ENCODE data around the gene CTNNA2. TPM values are rescaled to one million over a fixed set of nuclear protein-coding genes. Genes with fewer than 3 reads are reported as not detected.
"Not testable (repeated sequence)": the region's sequence is repeated elsewhere in the genome, so short reads cannot be mapped to it uniquely, and the experiment has no call there.

The CTNNA2 gene
- total RNA-seq, 2 experiments from 2014 or later = not detected

- no peak for DNase-seq
- no peaks in the 10 kb centered on the region for H3K36me3 Mint-ChIP-seq (ENCODE audit: low read depth)
- no peak overlapping the region for H3K4me3 Mint-ChIP-seq
- H3K4me1 Mint-ChIP-seq = no peaks in the 10 kb centered on the region
- H3K27me3 Mint-ChIP-seq = no peaks in the 10 kb centered on the region
- POLR2A ChIA-PET = no interaction called here
- CTCF ChIA-PET = no interaction called here
- no peaks in the 10 kb centered on the region for H3K9me3 Mint-ChIP-seq
- H3K27ac Mint-ChIP-seq = no peak overlapping the region
Measured at GRCh38 chr2:80075719-80076118, 562.9 kb downstream of the CTNNA2 start.

- H3K9me3 Mint-ChIP-seq = no peaks in the 10 kb centered on the region
- DNase-seq = no peak
- POLR2A ChIA-PET = no interaction called here
- no peak overlapping the region for H3K27ac Mint-ChIP-seq
- CTCF ChIA-PET = no interaction called here
- H3K4me3 Mint-ChIP-seq = no peak overlapping the region
- no peaks in the 10 kb centered on the region for H3K36me3 Mint-ChIP-seq (ENCODE audit: low read depth)
- no peaks in the 10 kb centered on the region for H3K4me1 Mint-ChIP-seq
- H3K27me3 Mint-ChIP-seq = no peaks in the 10 kb centered on the region
Measured at GRCh38 chr2:80078290-80079036, 565.6 kb downstream of the CTNNA2 start.

- DNase-seq = no peak
- no peaks in the 10 kb centered on the region for H3K27me3 Mint-ChIP-seq
- H3K36me3 Mint-ChIP-seq (ENCODE audit: low read depth) = no peaks in the 10 kb centered on the region
- no peak overlapping the region for H3K27ac Mint-ChIP-seq
- no peak overlapping the region for H3K4me3 Mint-ChIP-seq
- no peaks in the 10 kb centered on the region for H3K9me3 Mint-ChIP-seq
- ChIA-PET POLR2A (no interaction called here), CTCF (interaction anchor here (0.6 kb wide), 1 partner anchor 1877 kb away, joined by 3 read pairs; no protein-coding TSS in a partner anchor)
- no peaks in the 10 kb centered on the region for H3K4me1 Mint-ChIP-seq
Measured at GRCh38 chr2:80080957-80081356, 568.1 kb downstream of the CTNNA2 start.

- Mint-ChIP-seq H3K4me3 (no peak overlapping the region), H3K9me3 (no peaks in the 10 kb centered on the region), H3K27me3 (no peaks in the 10 kb centered on the region), H3K36me3 (ENCODE audit: low read depth) (no peaks in the 10 kb centered on the region), H3K4me1 (no peaks in the 10 kb centered on the region), H3K27ac (no peak overlapping the region)
- ChIA-PET POLR2A (no interaction called here), CTCF (no interaction called here)
- no peak for DNase-seq
Measured at GRCh38 chr2:80086831-80087230, 574.0 kb downstream of the CTNNA2 start.

- no peaks in the 10 kb centered on the region for H3K4me1 Mint-ChIP-seq
- DNase-seq = no peak
- CTCF ChIA-PET = no interaction called here
- H3K9me3 Mint-ChIP-seq = no peaks in the 10 kb centered on the region
- H3K27ac Mint-ChIP-seq = no peak overlapping the region
- no peak overlapping the region for H3K4me3 Mint-ChIP-seq
- no peaks in the 10 kb centered on the region for H3K27me3 Mint-ChIP-seq
- no peaks in the 10 kb centered on the region for H3K36me3 Mint-ChIP-seq (ENCODE audit: low read depth)
- POLR2A ChIA-PET = no interaction called here
Measured at GRCh38 chr2:80091237-80091636, 578.4 kb downstream of the CTNNA2 start.

- Mint-ChIP-seq H3K27ac (no peak overlapping the region), H3K27me3 (no peaks in the 10 kb centered on the region), H3K9me3 (no peaks in the 10 kb centered on the region), H3K4me3 (no peak overlapping the region), H3K4me1 (no peaks in the 10 kb centered on the region), H3K36me3 (ENCODE audit: low read depth) (no peaks in the 10 kb centered on the region)
- ChIA-PET CTCF (no interaction called here), POLR2A (no interaction called here)
- no peak for DNase-seq
Measured at GRCh38 chr2:80092474-80092873, 579.6 kb downstream of the CTNNA2 start.

GRCh38 chr2:80098503-80098902 lies 585.7 kb downstream of the CTNNA2 start:
- H3K4me1 Mint-ChIP-seq; H3K27me3 Mint-ChIP-seq; H3K27ac Mint-ChIP-seq; CTCF ChIA-PET; H3K36me3 Mint-ChIP-seq (ENCODE audit: low read depth); H3K4me3 Mint-ChIP-seq; POLR2A ChIA-PET; DNase-seq; H3K9me3 Mint-ChIP-seq: not testable (repeated sequence)

GRCh38 chr2:80102026-80102425 lies 589.2 kb downstream of the CTNNA2 start:
- ChIA-PET CTCF (no interaction called here), POLR2A (no interaction called here)
- H3K4me3 Mint-ChIP-seq = no peak overlapping the region
- H3K4me1 Mint-ChIP-seq = no peaks in the 10 kb centered on the region
- no peaks in the 10 kb centered on the region for H3K36me3 Mint-ChIP-seq (ENCODE audit: low read depth)
- no peak overlapping the region for H3K27ac Mint-ChIP-seq
- H3K27me3 Mint-ChIP-seq = no peaks in the 10 kb centered on the region
- peaks cover 4% of the 10 kb centered on the region for H3K9me3 Mint-ChIP-seq
- DNase-seq = no peak

GRCh38 chr2:80105015-80105640 lies 592.3 kb downstream of the CTNNA2 start:
- Mint-ChIP-seq H3K4me3 (no peak overlapping the region), H3K27ac (no peak overlapping the region), H3K4me1 (no peaks in the 10 kb centered on the region), H3K27me3 (no peaks in the 10 kb centered on the region), H3K36me3 (ENCODE audit: low read depth) (no peaks in the 10 kb centered on the region), H3K9me3 (peaks cover 8% of the 10 kb centered on the region)
- ChIA-PET POLR2A (no interaction called here), CTCF (no interaction called here)
- no peak for DNase-seq

GRCh38 chr2:80111185-80111584 lies 598.3 kb downstream of the CTNNA2 start:
- no peak for DNase-seq
- Mint-ChIP-seq H3K27ac (no peak overlapping the region), H3K27me3 (no peaks in the 10 kb centered on the region), H3K36me3 (ENCODE audit: low read depth) (no peaks in the 10 kb centered on the region), H3K9me3 (peaks cover 17% of the 10 kb centered on the region), H3K4me1 (no peaks in the 10 kb centered on the region), H3K4me3 (no peak overlapping the region)
- ChIA-PET CTCF (no interaction called here), POLR2A (no interaction called here)

- CTCF ChIA-PET = no interaction called here
- H3K4me3 Mint-ChIP-seq = no peak overlapping the region
- no peak overlapping the region for H3K27ac Mint-ChIP-seq
- no peak for DNase-seq
- H3K36me3 Mint-ChIP-seq (ENCODE audit: low read depth) = no peaks in the 10 kb centered on the region
- no peaks in the 10 kb centered on the region for H3K27me3 Mint-ChIP-seq
- POLR2A ChIA-PET = no interaction called here
- no peaks in the 10 kb centered on the region for H3K4me1 Mint-ChIP-seq
- H3K9me3 Mint-ChIP-seq = peaks cover 17% of the 10 kb centered on the region
Measured at GRCh38 chr2:80112790-80113189, 599.9 kb downstream of the CTNNA2 start.

GRCh38 chr2:80113399-80113798 lies 600.5 kb downstream of the CTNNA2 start:
- H3K4me1 Mint-ChIP-seq = no peaks in the 10 kb centered on the region
- H3K36me3 Mint-ChIP-seq (ENCODE audit: low read depth) = no peaks in the 10 kb centered on the region
- CTCF ChIA-PET = no interaction called here
- POLR2A ChIA-PET = no interaction called here
- no peaks in the 10 kb centered on the region for H3K27me3 Mint-ChIP-seq
- peaks cover 15% of the 10 kb centered on the region for H3K9me3 Mint-ChIP-seq
- no peak for DNase-seq
- H3K27ac Mint-ChIP-seq = no peak overlapping the region
- H3K4me3 Mint-ChIP-seq = no peak overlapping the region

GRCh38 chr2:80114812-80115211 lies 602.0 kb downstream of the CTNNA2 start:
- H3K4me3 Mint-ChIP-seq = no peak overlapping the region
- no peaks in the 10 kb centered on the region for H3K4me1 Mint-ChIP-seq
- ChIA-PET CTCF (no interaction called here), POLR2A (no interaction called here)
- no peak for DNase-seq
- H3K36me3 Mint-ChIP-seq (ENCODE audit: low read depth) = no peaks in the 10 kb centered on the region
- no peak overlapping the region for H3K27ac Mint-ChIP-seq
- H3K9me3 Mint-ChIP-seq = peaks cover 16% of the 10 kb centered on the region
- H3K27me3 Mint-ChIP-seq = no peaks in the 10 kb centered on the region

- H3K9me3 Mint-ChIP-seq = peaks cover 8% of the 10 kb centered on the region
- no peak overlapping the region for H3K27ac Mint-ChIP-seq
- H3K4me3 Mint-ChIP-seq = no peak overlapping the region
- CTCF ChIA-PET = no interaction called here
- POLR2A ChIA-PET = no interaction called here
- no peaks in the 10 kb centered on the region for H3K27me3 Mint-ChIP-seq
- H3K4me1 Mint-ChIP-seq = no peaks in the 10 kb centered on the region
- DNase-seq = no peak
- H3K36me3 Mint-ChIP-seq (ENCODE audit: low read depth) = no peaks in the 10 kb centered on the region
Measured at GRCh38 chr2:80117401-80117800, 604.5 kb downstream of the CTNNA2 start.
